Hair follicular keratinocyte (primary cell): ENCODE measurements around the gene PPP2R5B. TPM values are rescaled to one million over a fixed set of nuclear protein-coding genes. Genes with fewer than 3 reads are reported as not detected.

Experiments used
- total RNA-seq: library from RNA; depleted of rRNA; stranded (reverse); fragments of >200 nt; gene quantifications from 2 replicates; pipeline ENCODE4 v1.2.3, GENCODE V29; 2015

Gene PPP2R5B
- 16.4 and 28.7 TPM in 2 replicates for total RNA-seq

DNA sequence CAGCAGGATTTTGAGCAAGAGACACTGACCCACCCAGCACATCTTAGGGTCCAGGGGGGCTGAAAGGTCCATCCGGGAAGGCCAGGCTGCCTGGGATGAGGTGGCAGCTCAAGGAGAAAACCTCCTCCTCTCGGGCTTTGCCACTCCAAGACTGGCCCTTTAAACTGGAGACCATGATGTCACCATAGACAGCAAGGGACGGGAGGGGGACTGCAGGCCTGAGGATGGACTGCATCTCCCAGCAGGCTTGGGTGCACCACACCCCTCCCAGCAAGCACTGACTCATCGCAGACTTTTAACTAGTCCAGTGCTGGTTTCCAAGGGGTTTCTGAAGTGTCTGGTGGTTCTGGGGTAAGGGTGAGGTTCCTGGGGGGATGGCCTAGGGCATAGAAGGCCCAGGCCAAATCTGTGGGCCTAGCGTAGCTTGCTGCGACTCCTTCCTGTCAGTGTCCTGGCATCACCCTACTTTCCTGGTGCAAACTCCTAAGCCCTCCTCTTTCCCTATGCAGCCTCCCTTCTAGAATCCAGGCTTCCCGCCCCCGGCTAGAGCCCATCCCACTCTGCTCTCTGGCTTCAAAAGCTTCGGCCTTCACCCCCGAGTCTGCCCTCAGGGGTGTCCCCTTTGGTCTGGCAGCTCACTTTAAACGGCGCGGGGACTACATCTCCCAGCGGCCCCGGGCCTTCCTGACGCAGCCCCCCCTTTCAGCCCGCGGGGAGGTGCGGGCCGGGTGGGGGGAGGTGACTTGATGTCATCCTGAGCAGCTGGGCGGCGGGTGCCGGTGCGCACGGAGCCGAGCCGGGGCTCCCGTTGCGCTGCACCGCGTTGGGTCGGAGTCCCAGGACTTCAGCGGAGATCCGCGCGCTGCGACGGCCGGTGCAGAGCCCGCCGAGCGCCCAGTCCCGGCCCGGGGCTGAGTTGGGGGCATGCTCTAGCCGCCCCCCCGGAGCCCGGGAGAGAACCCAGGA is at the start of gene PPP2R5B:
Gene PPP2R5B, plus strand, starts transcription at position 746 of the 966 bp plus-strand sequence. CDS start 1,046 bp downstream, outside the sequence.

GRCh38 chr11:64878494-64879243 is 45.8 kb upstream of the PPP2R5B start, which contains the start of gene EHD1:
Gene EHD1 (minus strand): TSS chr11:64878621. CDS start chr11:64878464, 157 bp downstream.

GRCh38 chr11:64916775-64917662 is 7.5 kb upstream of the PPP2R5B start, which contains the start of gene ATG2A:
Gene ATG2A (minus strand): TSS chr11:64917209. CDS start chr11:64917135, 74 bp downstream.

GRCh38 chr11:64935359-64936081 is 11.0 kb downstream of the PPP2R5B start, which contains the start of gene GPHA2:
Gene GPHA2 (minus strand): TSS chr11:64935893. CDS start chr11:64935460, 433 bp downstream.

GRCh38 chr11:64971421-64972233 is 47.1 kb downstream of the PPP2R5B start, which contains the start of gene MAJIN:
Gene MAJIN (minus strand): TSS chr11:64972108. CDS start chr11:64959405, 12,703 bp downstream.

Other genes with a start within 250 kb of the PPP2R5B start
- gene NRXN2, start 201.5 kb upstream of the PPP2R5B start, total RNA-seq = 0.04 TPM in 1 of 2 replicates, not detected in the other
- gene RASGRP2, start 180.5 kb upstream of the PPP2R5B start, total RNA-seq = 2.1 TPM in 1 of 2 replicates, not detected in the other
- gene PYGM, start 164.7 kb upstream of the PPP2R5B start, total RNA-seq = 0.08 TPM in 1 of 2 replicates, not detected in the other
- 89.7 and 155 TPM in 2 replicates for gene SF1, start 146.1 kb upstream of the PPP2R5B start, total RNA-seq
- 18.7 and 21.4 TPM in 2 replicates for gene MAP4K2, start 121.5 kb upstream of the PPP2R5B start, total RNA-seq
- gene MEN1, start 114.1 kb upstream of the PPP2R5B start, total RNA-seq = 16.7 and 20.0 TPM in 2 replicates
- 3.8 and 8.1 TPM in 2 replicates for gene CDC42BPG, start 80.0 kb upstream of the PPP2R5B start, total RNA-seq
- gene EHD1, start 46.1 kb upstream of the PPP2R5B start, total RNA-seq = 92.0 and 131 TPM in 2 replicates
- gene ATG2A, start 7.5 kb upstream of the PPP2R5B start, total RNA-seq = 16.2 and 18.5 TPM in 2 replicates
- gene GPHA2, start 11.2 kb downstream of the PPP2R5B start, total RNA-seq = not detected in 2 replicates
- not detected in 2 replicates for gene MAJIN, start 47.4 kb downstream of the PPP2R5B start, total RNA-seq
- 0.19 and 0.31 TPM in 2 replicates for gene BATF2, start 72.3 kb downstream of the PPP2R5B start, total RNA-seq
- gene ARL2, start 89.5 kb downstream of the PPP2R5B start, total RNA-seq = 157 and 167 TPM in 2 replicates
- gene SNX15, start 102.8 kb downstream of the PPP2R5B start, total RNA-seq = 18.7 and 21.1 TPM in 2 replicates
- 20.9 and 37.1 TPM in 2 replicates for gene SAC3D1, start 116.5 kb downstream of the PPP2R5B start, total RNA-seq
- 13.0 and 32.8 TPM in 2 replicates for gene NAALADL1, start 133.9 kb downstream of the PPP2R5B start, total RNA-seq
- 7.2 and 25.9 TPM in 2 replicates for gene CDCA5, start 159.4 kb downstream of the PPP2R5B start, total RNA-seq
- 51.1 and 54.4 TPM in 2 replicates for gene ZFPL1, start 159.5 kb downstream of the PPP2R5B start, total RNA-seq
- 185 and 355 TPM in 2 replicates for gene VPS51, start 171.5 kb downstream of the PPP2R5B start, total RNA-seq
- 9.6 and 18.6 TPM in 2 replicates for gene TM7SF2, start 187.2 kb downstream of the PPP2R5B start, total RNA-seq
- 19.8 and 31.6 TPM in 2 replicates for gene ZNHIT2, start 193.0 kb downstream of the PPP2R5B start, total RNA-seq
- gene FAU, start 197.4 kb downstream of the PPP2R5B start, total RNA-seq = 496 and 642 TPM in 2 replicates
- gene MRPL49, start 197.6 kb downstream of the PPP2R5B start, total RNA-seq = 57.9 and 90.9 TPM in 2 replicates
- 16.4 and 16.6 TPM in 2 replicates for gene SYVN1, start 209.8 kb downstream of the PPP2R5B start, total RNA-seq
- not detected in 2 replicates for gene SPDYC, start 245.5 kb downstream of the PPP2R5B start, total RNA-seq